GM23248 (cell line): Measurements from ENCODE around the gene PRICKLE1. TPM values are rescaled to one million over a fixed set of nuclear protein-coding genes. Genes with fewer than 3 reads are reported as not detected.

Source experiments
- DNase-seq: peaks from one replicate; pipeline ENCODE4 v3.0.0-alpha.2; 2015
- H2AFZ ChIP-seq: fragments of 200-600 bp; sonication (generic); 2 replicates; pipeline ENCODE4 v1.6.1; 2016; ENCODE audit warnings: antibody characterized with exemption
- H3F3A ChIP-seq: fragments of 200-600 bp; sonication (generic); 2 replicates; pipeline ENCODE4 v1.6.1; 2016; ENCODE audit warnings: mild to moderate bottlenecking, antibody characterized with exemption, mixed run types; ENCODE audit not compliant: insufficient read depth
- H3K27ac ChIP-seq: fragments of 200-600 bp; sonication (generic); 2 replicates; pipeline ENCODE4 v1.5.1; 2016; ENCODE audit warnings: mild to moderate bottlenecking
- H3K27me3 ChIP-seq: fragments of 200-600 bp; sonication (generic); replicated peaks from 2 replicates; pipeline ENCODE4 v1.6.1; 2016; ENCODE audit warnings: mild to moderate bottlenecking; ENCODE audit not compliant: insufficient read depth
- H3K36me3 ChIP-seq: fragments of 200-600 bp; sonication (generic); 2 replicates; pipeline ENCODE4 v1.6.1; 2016; ENCODE audit warnings: low read depth, mild to moderate bottlenecking
- H3K4me1 ChIP-seq: fragments of 200-600 bp; sonication (generic); 2 replicates; pipeline ENCODE4 v1.6.1; 2016; ENCODE audit warnings: mild to moderate bottlenecking; ENCODE audit not compliant: insufficient read depth
- H3K4me2 ChIP-seq: fragments of 200-600 bp; sonication (generic); one replicate; pipeline ENCODE4 v1.6.1; 2016; ENCODE audit warnings: mild to moderate bottlenecking; ENCODE audit not compliant: unreplicated experiment
- H3K4me3 ChIP-seq: fragments of 200-600 bp; sonication (generic); 2 replicates; pipeline ENCODE4 v1.5.1; 2016; ENCODE audit warnings: mild to moderate bottlenecking
- H3K79me2 ChIP-seq: fragments of 200-600 bp; sonication (generic); 2 replicates; pipeline ENCODE4 v1.6.1; 2016; ENCODE audit warnings: mild to moderate bottlenecking; ENCODE audit not compliant: insufficient read depth
- H3K9ac ChIP-seq: fragments of 200-600 bp; sonication (generic); 2 replicates; pipeline ENCODE4 v1.6.1; 2016; ENCODE audit warnings: mild to moderate bottlenecking
- H3K9me2 ChIP-seq: fragments of 200-600 bp; sonication (generic); 2 replicates; pipeline ENCODE4 v1.6.1; 2016; ENCODE audit warnings: mixed run types, mild to moderate bottlenecking, moderate library complexity; ENCODE audit not compliant: insufficient read depth
- H3K9me3 ChIP-seq: fragments of 200-600 bp; sonication (generic); one replicate; pipeline ENCODE4 v1.6.1; 2017; ENCODE audit warnings: low read depth
- H4K20me1 ChIP-seq: fragments of 200-600 bp; sonication (generic); 2 replicates; pipeline ENCODE4 v1.6.0; 2016; ENCODE audit not compliant: insufficient read depth
- EZH2 ChIP-seq: fragments of 200-600 bp; sonication (generic); IDR thresholded peaks from 2 replicates; pipeline ENCODE4 v1.6.1; 2018; ENCODE audit warnings: antibody characterized with exemption, mild to moderate bottlenecking; ENCODE audit not compliant: insufficient read depth, poor library complexity, severe bottlenecking
- EZH2phosphoT487 ChIP-seq: fragments of 200-600 bp; sonication (generic); IDR thresholded peaks from 2 replicates; pipeline ENCODE4 v1.6.1; 2018; ENCODE audit warnings: antibody characterized with exemption, moderate library complexity, mild to moderate bottlenecking, low read depth; ENCODE audit not compliant: insufficient read depth
- WGBS, 2 experiments: methylation state at CpG; one replicate each; pipeline ENCODE4 v1.1.6; 2015 to 2017; ENCODE audit warnings: low lambda C conversion rate in 2 of 2, low coverage in 1 of 2; ENCODE audit errors: missing lambda C conversion rate in 2 of 2; 5-methylcytosine and 5-hydroxymethylcytosine counted together
- in situ Hi-C: fragments of 300-500 bp; cut with MboI; formaldehyde crosslinking; loops from 2 replicates; pipeline ENCODE4 v1.15.0; 2020
- polyA plus RNA-seq: library from polyadenylated mRNA; unstranded; fragments of >200 nt; fragmentation: Nextera tagmentation; extraction: Ambion mirVana; gene quantifications from 2 replicates; pipeline ENCODE4 v1.2.1, GENCODE V29; 2016
- total RNA-seq: library from RNA; depleted of rRNA; stranded (reverse); fragments of >200 nt; shearing (Covaris generic); gene quantifications from 2 replicates; pipeline ENCODE4 v1.2.3, GENCODE V29; 2014

The PRICKLE1 gene
- total and polyA plus RNA-seq, 2 experiments from 2014 or later: 12.9 to 25.7 TPM

DNA sequence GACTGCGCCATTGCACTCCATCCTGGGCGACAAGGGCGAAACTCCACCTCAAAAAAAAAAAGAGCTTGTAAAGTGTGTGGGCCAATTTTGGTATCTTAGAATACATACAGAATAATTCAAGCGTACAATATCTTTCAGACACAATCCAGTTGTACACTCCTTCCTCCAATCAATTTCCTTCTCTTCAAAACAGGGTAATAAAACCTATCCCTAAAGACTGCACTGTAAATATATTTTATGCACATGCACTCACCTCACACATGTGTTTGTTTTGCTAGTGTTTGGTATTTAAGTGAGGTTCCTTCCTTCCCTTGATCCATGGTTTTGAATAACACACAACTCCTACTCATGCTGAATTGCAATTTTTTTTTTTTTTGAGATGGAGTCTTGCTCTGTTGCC is 125.9 kb downstream of the PRICKLE1 start:
- H2AFZ ChIP-seq: no peak overlapping the region
- no peak overlapping the region for H3K4me3 ChIP-seq
- H3F3A ChIP-seq: 0 out of 2 replicates have a peak, but pooled peaks cover 26% of the 10 kb centered on the region
- H3K27me3 ChIP-seq: no peaks in the 10 kb centered on the region
- H3K4me2 ChIP-seq: no peak overlapping the region
- H3K79me2 ChIP-seq: peaks cover 52% of the 10 kb centered on the region
- H3K9ac ChIP-seq: no peak overlapping the region
- no peaks in the 10 kb centered on the region for H3K4me1 ChIP-seq
- WGBS, 2 experiments: 99 to 100% methylated on average over 4 of the region's 4 CpGs
- DNase-seq: no peak
- in situ Hi-C loops: no loop called here
- no peaks in the 10 kb centered on the region for H3K9me3 ChIP-seq
- H3K36me3 ChIP-seq: peaks cover 72% of the 10 kb centered on the region
- TF ChIP-seq EZH2 (no peak), EZH2phosphoT487 (no peak)
- no peak overlapping the region for H3K27ac ChIP-seq
- no peaks in the 10 kb centered on the region for H3K9me2 ChIP-seq
- H4K20me1 ChIP-seq: no peaks in the 10 kb centered on the region

DNA sequence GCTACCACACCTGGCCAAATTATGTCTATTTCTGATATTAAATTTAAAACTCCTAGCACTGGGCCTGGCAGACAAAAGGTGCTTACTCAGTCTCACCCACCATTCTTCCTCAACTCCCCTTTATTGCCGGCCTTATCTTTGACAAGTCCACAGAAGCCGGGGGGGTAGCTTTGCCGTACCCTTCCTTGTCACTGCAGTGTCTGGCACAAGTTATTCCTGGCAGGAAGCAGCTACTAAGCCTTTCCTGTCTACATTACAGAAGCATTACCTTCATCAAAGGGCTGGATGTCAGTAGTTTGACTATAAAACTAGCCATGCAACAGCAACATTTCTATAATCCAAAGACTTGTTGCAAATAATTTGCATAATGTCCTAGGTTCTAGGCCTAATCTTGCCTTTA is 127.1 kb downstream of the PRICKLE1 start:
- H3K4me3 ChIP-seq: no peak overlapping the region
- H2AFZ ChIP-seq: no peak overlapping the region
- no peak for DNase-seq
- H3F3A ChIP-seq: 0 out of 2 replicates have a peak, but pooled peaks cover 25% of the 10 kb centered on the region
- no peak overlapping the region for H3K27ac ChIP-seq
- H3K4me2 ChIP-seq: no peak overlapping the region
- no peaks in the 10 kb centered on the region for H3K9me2 ChIP-seq
- H3K36me3 ChIP-seq: peaks cover 61% of the 10 kb centered on the region
- no peak overlapping the region for H3K9ac ChIP-seq
- peaks cover 51% of the 10 kb centered on the region for H3K79me2 ChIP-seq
- 84 to 86% methylated on average over 3 of the region's 3 CpGs for WGBS, 2 experiments
- no peaks in the 10 kb centered on the region for H4K20me1 ChIP-seq
- in situ Hi-C loops: no loop called here
- H3K9me3 ChIP-seq: no peaks in the 10 kb centered on the region
- TF ChIP-seq EZH2phosphoT487 (no peak), EZH2 (no peak)
- H3K27me3 ChIP-seq: no peaks in the 10 kb centered on the region
- no peaks in the 10 kb centered on the region for H3K4me1 ChIP-seq

DNA sequence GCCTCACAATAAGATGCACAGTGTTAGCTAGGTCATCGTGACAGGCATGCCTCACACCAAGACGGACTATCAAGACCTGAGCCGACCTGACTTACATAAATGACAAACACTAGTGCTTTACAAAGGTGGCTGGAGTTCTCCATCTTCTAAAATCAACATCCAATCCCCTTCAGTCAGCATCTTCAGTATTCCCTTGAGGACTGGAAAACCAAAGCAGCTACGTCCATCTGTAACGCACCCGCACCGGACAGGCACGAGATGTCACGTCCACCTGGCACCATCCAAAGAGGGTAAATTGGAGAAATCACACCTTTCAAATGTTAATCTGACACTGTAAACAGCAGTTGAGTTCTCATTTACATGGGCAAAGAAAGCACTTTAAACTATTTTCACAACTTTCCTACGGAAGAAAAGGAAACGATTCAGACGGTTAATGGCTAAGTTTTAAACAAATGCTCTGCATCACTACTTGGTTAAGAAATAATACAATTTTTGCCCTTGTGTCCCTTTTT is 130.2 kb downstream of the PRICKLE1 start:
- H3K4me1 ChIP-seq: no peaks in the 10 kb centered on the region
- no peaks in the 10 kb centered on the region for H3K9me3 ChIP-seq
- H3K27ac ChIP-seq: no peak overlapping the region
- no peak for TF ChIP-seq EZH2phosphoT487
- TF ChIP-seq EZH2: no peak
- 0 out of 2 replicates have a peak, but pooled peaks cover 32% of the 10 kb centered on the region for H3F3A ChIP-seq
- H2AFZ ChIP-seq: no peak overlapping the region
- DNase-seq: no peak
- H3K4me3 ChIP-seq: no peak overlapping the region
- 94 to 99% methylated on average over 12 of the region's 12 CpGs for WGBS, 2 experiments
- no peaks in the 10 kb centered on the region for H3K9me2 ChIP-seq
- H3K36me3 ChIP-seq: peaks cover 34% of the 10 kb centered on the region
- no peak overlapping the region for H3K4me2 ChIP-seq
- H3K9ac ChIP-seq: no peak overlapping the region
- no peaks in the 10 kb centered on the region for H3K27me3 ChIP-seq
- H3K79me2 ChIP-seq: peaks cover 37% of the 10 kb centered on the region
- in situ Hi-C loops: no loop called here
- H4K20me1 ChIP-seq: no peaks in the 10 kb centered on the region

- in situ Hi-C loops: no loop called here
- H3F3A ChIP-seq: 0 out of 2 replicates have a peak, but pooled peaks cover 32% of the 10 kb centered on the region
- no peak overlapping the region for H2AFZ ChIP-seq
- H3K9me3 ChIP-seq: no peaks in the 10 kb centered on the region
- H3K79me2 ChIP-seq: peaks cover 29% of the 10 kb centered on the region
- no peaks in the 10 kb centered on the region for H4K20me1 ChIP-seq
- no peak overlapping the region for H3K27ac ChIP-seq
- no peak overlapping the region for H3K4me3 ChIP-seq
- 96 to 100% methylated on average over 2 of the region's 2 CpGs for WGBS, 2 experiments
- no peak overlapping the region for H3K4me2 ChIP-seq
- H3K9ac ChIP-seq: no peak overlapping the region
- peaks cover 28% of the 10 kb centered on the region for H3K36me3 ChIP-seq
- no peaks in the 10 kb centered on the region for H3K9me2 ChIP-seq
- H3K27me3 ChIP-seq: no peaks in the 10 kb centered on the region
- no peaks in the 10 kb centered on the region for H3K4me1 ChIP-seq
- no peak for TF ChIP-seq EZH2phosphoT487
- TF ChIP-seq EZH2: no peak
- DNase-seq: no peak
Observed at GRCh38 chr12:42458575-42458974, 131.0 kb downstream of the PRICKLE1 start.
